Lower lobe of right lung (tissue), 2 donors: ENCODE results near the gene APEX2. TPM values are rescaled to one million over a fixed set of nuclear protein-coding genes. Genes with fewer than 3 reads are reported as not detected.
"Not testable (repeated sequence)": the region's sequence is repeated elsewhere in the genome, so short reads cannot be mapped to it uniquely, and the experiment has no call there.

Source experiments
- ATAC-seq, 2 donors: fragments of 200-7000 bp; cut with Tn5 transposase; one replicate each; pipeline ENCODE4 v1.9.1; 2020 to 2022; ENCODE audit warnings: mild to moderate bottlenecking in 2 of 2, moderate library complexity in 2 of 2
- DNase-seq: peaks from one replicate; pipeline ENCODE4 v3.0.0-alpha.2; 2020
- H3K27ac ChIP-seq: fragments of 200-600 bp; one replicate; pipeline ENCODE4 v1.8.0; 2022
- H3K27me3 ChIP-seq: fragments of 200-600 bp; one replicate; pipeline ENCODE4 v1.8.0; 2022; ENCODE audit warnings: low read depth
- H3K36me3 ChIP-seq: fragments of 200-600 bp; one replicate; pipeline ENCODE4 v1.8.0; 2022; ENCODE audit warnings: mild to moderate bottlenecking
- H3K4me1 ChIP-seq: fragments of 200-600 bp; one replicate; pipeline ENCODE4 v1.8.0; 2022
- H3K4me3 ChIP-seq: fragments of 200-600 bp; one replicate; pipeline ENCODE4 v1.8.0; 2022; ENCODE audit warnings: mild to moderate bottlenecking
- H3K9me3 ChIP-seq: fragments of 200-600 bp; one replicate; pipeline ENCODE4 v1.8.0; 2022
- CTCF ChIP-seq: fragments of 200-600 bp; IDR thresholded peaks from one replicate; pipeline ENCODE4 v1.8.0; 2022; ENCODE audit warnings: antibody characterized with exemption, mild to moderate bottlenecking
- intact Hi-C: fragments of 100-400 bp; cut with DNase I; formaldehyde crosslinking; loops from one replicate; pipeline ENCODE4 v1.11.0; 2022
- total RNA-seq: library from RNA; stranded (reverse); fragmentation: NEBNext Ultra II Directional; extraction: Animal tissue kit (Norgen Biotek cat#: 25700); gene quantifications from one replicate; pipeline ENCODE4 v1.2.1, GENCODE V29; 2021
- donor health status: DM: no; HTN: yes; CAD: no; lungs with severe emphysema.

APEX2 gene
- total RNA-seq, 1 donor from 2014 or later, result 11.7 TPM

- no peak for TF ChIP-seq CTCF
- Histone ChIP-seq H3K4me3 (no peak overlapping the region), H3K9me3 (no peaks in the 10 kb centered on the region), H3K27me3 (no peaks in the 10 kb centered on the region), H3K27ac (no peak overlapping the region), H3K36me3 (no peaks in the 10 kb centered on the region), H3K4me1 (no peaks in the 10 kb centered on the region)
- intact Hi-C loops, result no loop called here
- DNase-seq (no peak), ATAC-seq (no peak)
These were observed 22.8 kb upstream of the APEX2 start for GRCh38 chrX:54977387-54977786.

GRCh38 chrX:54978448-54978847 is 21.7 kb upstream of the APEX2 start:
- DNase-seq, result no peak
- H3K4me3 ChIP-seq, result no peak overlapping the region
- intact Hi-C loops, result no loop called here
- no peak overlapping the region for H3K27ac ChIP-seq
- no peak for TF ChIP-seq CTCF
- no peaks in the 10 kb centered on the region for H3K9me3 ChIP-seq
- ATAC-seq, result no peak
- H3K27me3 ChIP-seq, result no peaks in the 10 kb centered on the region
- no peaks in the 10 kb centered on the region for H3K36me3 ChIP-seq
- no peaks in the 10 kb centered on the region for H3K4me1 ChIP-seq

- no peaks in the 10 kb centered on the region for H3K4me1 ChIP-seq
- no peak overlapping the region for H3K27ac ChIP-seq
- ATAC-seq (no peak), DNase-seq (no peak)
- no peaks in the 10 kb centered on the region for H3K9me3 ChIP-seq
- TF ChIP-seq CTCF, result no peak
- H3K4me3 ChIP-seq, result no peak overlapping the region
- no peaks in the 10 kb centered on the region for H3K27me3 ChIP-seq
- no peaks in the 10 kb centered on the region for H3K36me3 ChIP-seq
- intact Hi-C loops, result no loop called here
These were observed 20.7 kb upstream of the APEX2 start for GRCh38 chrX:54979432-54979831.

GRCh38 chrX:54980334-54980733 is 19.8 kb upstream of the APEX2 start:
- DNase-seq (no peak), ATAC-seq (no peak)
- no peaks in the 10 kb centered on the region for H3K4me1 ChIP-seq
- no peaks in the 10 kb centered on the region for H3K9me3 ChIP-seq
- no peaks in the 10 kb centered on the region for H3K27me3 ChIP-seq
- no peak overlapping the region for H3K4me3 ChIP-seq
- intact Hi-C loops, result no loop called here
- TF ChIP-seq CTCF, result no peak
- H3K36me3 ChIP-seq, result no peaks in the 10 kb centered on the region
- no peak overlapping the region for H3K27ac ChIP-seq

- H3K9me3 ChIP-seq, H3K27ac ChIP-seq, intact Hi-C loops, H3K4me3 ChIP-seq, H3K36me3 ChIP-seq, H3K4me1 ChIP-seq, ATAC-seq, DNase-seq, H3K27me3 ChIP-seq: not testable (repeated sequence)
These were observed 16.9 kb upstream of the APEX2 start for GRCh38 chrX:54983306-54983705.

- H3K9me3 ChIP-seq, result no peaks in the 10 kb centered on the region
- no peak overlapping the region for H3K4me3 ChIP-seq
- intact Hi-C loops, result no loop called here
- no peak for DNase-seq
- no peaks in the 10 kb centered on the region for H3K27me3 ChIP-seq
- H3K27ac ChIP-seq, result no peak overlapping the region
- H3K4me1 ChIP-seq, result no peaks in the 10 kb centered on the region
- no peak for ATAC-seq
- H3K36me3 ChIP-seq, result no peaks in the 10 kb centered on the region
- TF ChIP-seq CTCF, result no peak
These were observed 8.5 kb upstream of the APEX2 start for GRCh38 chrX:54991706-54992105.
